Sigmoid colon (tissue), 7 donors: ENCODE results near the gene ANO2. TPM values are rescaled to one million over a fixed set of nuclear protein-coding genes. Genes with fewer than 3 reads are reported as not detected.

Experiments used
- DNase-seq: peaks from one replicate; pipeline ENCODE4 v3.0.0-alpha.2; 2019
- H3K27ac ChIP-seq, 4 donors: fragments of 200-600 bp; sonication (generic); one replicate each; pipeline ENCODE4 v1.5.1; 2016 to 2019; ENCODE audit warnings: mild to moderate bottlenecking in 1 of 4
- H3K27me3 ChIP-seq, 3 donors: fragments of 200-600 bp; sonication (generic); one replicate each; pipeline ENCODE4 v1.5.1; 2019; ENCODE audit warnings: mild to moderate bottlenecking in 1 of 3
- H3K36me3 ChIP-seq, 4 donors: fragments of 200-600 bp; sonication (generic); one replicate each; pipeline ENCODE4 v1.5.1; 2016 to 2019
- H3K4me1 ChIP-seq, 4 donors: fragments of 200-600 bp; sonication (generic); one replicate each; pipeline ENCODE4 v1.5.1; 2017 to 2019
- H3K4me3 ChIP-seq, 4 donors: fragments of 200-600 bp; sonication (generic); one replicate each; pipeline ENCODE4 v1.5.1; 2017 to 2019; ENCODE audit warnings: mild to moderate bottlenecking in 2 of 4, moderate library complexity in 1 of 4
- H3K9me3 ChIP-seq, 4 donors: fragments of 200-600 bp in 3 of 4; sonication (generic) in 3 of 4; one replicate each; pipeline versions ENCODE4 v1.5.1 to v1.6.1; 2013 to 2019
- CTCF ChIP-seq, 4 experiments: fragments of 450-650 bp in 3 of 4; fragments of 200-600 bp in 1 of 4; IDR thresholded peaks; one replicate each; pipeline ENCODE4 v1.5.1; 2016 to 2019; ENCODE audit warnings: antibody characterized with exemption in 4 of 4, mild to moderate bottlenecking in 3 of 4, moderate library complexity in 2 of 4
- EP300 ChIP-seq, 4 donors: sonication (generic); formaldehyde crosslinking; IDR thresholded peaks; one replicate each; pipeline ENCODE4 v1.6.1; 2017; ENCODE audit warnings: antibody characterized with exemption in 4 of 4
- POLR2A ChIP-seq, 2 donors: fragments of 450-650 bp; IDR thresholded peaks; one replicate each; pipeline ENCODE4 v1.6.1; 2016; ENCODE audit warnings: antibody characterized with exemption in 2 of 2, mild to moderate bottlenecking in 2 of 2, moderate library complexity in 2 of 2
- POLR2AphosphoS5 ChIP-seq, 4 donors: sonication (generic); formaldehyde crosslinking; IDR thresholded peaks; one replicate each; pipeline ENCODE4 v1.6.1; 2017; ENCODE audit warnings: antibody characterized with exemption in 4 of 4
- WGBS, 2 donors: extraction: QIAGEN DNeasy Blood & Tissue Kit; methylation state at CpG; one replicate each; pipeline ENCODE4 v1.1.7; 2013; 5-methylcytosine and 5-hydroxymethylcytosine counted together
- intact Hi-C: fragments of 100-400 bp; cut with DNase I; formaldehyde crosslinking; loops from one replicate; pipeline ENCODE4 v1.15.1; 2023
- polyA plus RNA-seq, 3 donors: library from polyadenylated mRNA; stranded (reverse); fragments of 200-250 nt; gene quantifications; one replicate each; pipeline ENCODE4 v1.2.3, GENCODE V29; 2013
- total RNA-seq, 4 donors: library from RNA; depleted of rRNA; stranded (reverse); fragments of >200 nt; gene quantifications; one replicate each; pipeline ENCODE4 v1.1.0, GENCODE V29; 2016
- donor health status: healthy with polysubstance abuse.
- donor health status: Bipolar disorder and iron deficiency.
- donor health status: healthy.

Gene ANO2
- total and polyA plus RNA-seq, 7 donors, result 0.46 to 4.3 (median 1.8) TPM; not detected in 1

GRCh38 chr12:5637698-5638097, 307.4 kb downstream of the ANO2 start:
- H3K36me3 ChIP-seq, result no peaks in the 10 kb centered on the region
- H3K4me1 ChIP-seq, result no peaks in the 10 kb centered on the region
- H3K27ac ChIP-seq, result no peak overlapping the region
- no peaks in the 10 kb centered on the region for H3K27me3 ChIP-seq
- WGBS, 2 donors, result 80 to 84% methylated on average over 4 of the region's 4 CpGs
- DNase-seq, result no peak
- no peaks in the 10 kb centered on the region for H3K9me3 ChIP-seq
- no peak overlapping the region for H3K4me3 ChIP-seq
- TF ChIP-seq CTCF (IDR thresholded peaks at IDR 0.05) (no peak), POLR2AphosphoS5 (IDR thresholded peaks at IDR 0.05) (no peak), EP300 (IDR thresholded peaks at IDR 0.05) (no peak), POLR2A (IDR thresholded peaks at IDR 0.05) (no peak)
- intact Hi-C loops, result no loop called here

GRCh38 chr12:5636907-5637306, 308.2 kb downstream of the ANO2 start:
- DNase-seq, result no peak
- Histone ChIP-seq H3K27ac (no peak overlapping the region), H3K9me3 (no peaks in the 10 kb centered on the region), H3K27me3 (no peaks in the 10 kb centered on the region), H3K4me3 (no peak overlapping the region), H3K4me1 (no peaks in the 10 kb centered on the region), H3K36me3 (no peaks in the 10 kb centered on the region)
- intact Hi-C loops, result no loop called here
- 81 to 88% methylated on average over 4 of the region's 4 CpGs for WGBS, 2 donors
- TF ChIP-seq POLR2A (IDR thresholded peaks at IDR 0.05) (no peak), EP300 (IDR thresholded peaks at IDR 0.05) (no peak), CTCF (IDR thresholded peaks at IDR 0.05) (no peak), POLR2AphosphoS5 (IDR thresholded peaks at IDR 0.05) (no peak)

GRCh38 chr12:5633106-5633505, 312.0 kb downstream of the ANO2 start:
- Histone ChIP-seq H3K36me3 (no peaks in the 10 kb centered on the region), H3K9me3 (no peaks in the 10 kb centered on the region), H3K27ac (no peak overlapping the region), H3K4me1 (no peaks in the 10 kb centered on the region), H3K27me3 (no peaks in the 10 kb centered on the region), H3K4me3 (no peak overlapping the region)
- WGBS, 2 donors, result 20 to 68% methylated on average over 3 of the region's 3 CpGs
- TF ChIP-seq CTCF (IDR thresholded peaks at IDR 0.05) (no peak), POLR2AphosphoS5 (IDR thresholded peaks at IDR 0.05) (no peak), EP300 (IDR thresholded peaks at IDR 0.05) (no peak), POLR2A (IDR thresholded peaks at IDR 0.05) (no peak)
- intact Hi-C loops, result no loop called here
- no peak for DNase-seq

GRCh38 chr12:5632453-5632852, 312.6 kb downstream of the ANO2 start:
- Histone ChIP-seq H3K4me1 (no peaks in the 10 kb centered on the region), H3K4me3 (no peak overlapping the region), H3K9me3 (no peaks in the 10 kb centered on the region), H3K27me3 (no peaks in the 10 kb centered on the region), H3K36me3 (no peaks in the 10 kb centered on the region), H3K27ac (no peak overlapping the region)
- DNase-seq, result no peak
- WGBS, 2 donors, result 85 to 92% methylated on average over 2 of the region's 2 CpGs
- intact Hi-C loops, result no loop called here
- TF ChIP-seq CTCF (IDR thresholded peaks at IDR 0.05) (no peak), POLR2A (IDR thresholded peaks at IDR 0.05) (no peak), EP300 (IDR thresholded peaks at IDR 0.05) (no peak), POLR2AphosphoS5 (IDR thresholded peaks at IDR 0.05) (no peak)

GRCh38 chr12:5631497-5631896, 313.6 kb downstream of the ANO2 start:
- 79 to 83% methylated on average over 5 of the region's 5 CpGs for WGBS, 2 donors
- intact Hi-C loops, result no loop called here

More at GRCh38 chr12:5631497-5631896, 313.6 kb downstream of the ANO2 start:
- Histone ChIP-seq H3K36me3 (no peaks in the 10 kb centered on the region), H3K9me3 (no peaks in the 10 kb centered on the region), H3K27me3 (no peaks in the 10 kb centered on the region), H3K4me3 (no peak overlapping the region), H3K4me1 (no peaks in the 10 kb centered on the region), H3K27ac (no peak overlapping the region)
- no peak for TF ChIP-seq EP300 (IDR thresholded peaks at IDR 0.05)
- no peak for DNase-seq
